Fibroblast of villous mesenchyme (primary cell): Measurements from ENCODE around the gene NOX5. TPM values are rescaled to one million over a fixed set of nuclear protein-coding genes. Genes with fewer than 3 reads are reported as not detected.

Experiments
- DNase-seq: peaks from one replicate; pipeline ENCODE4 v3.0.0-alpha.2; 2010; ENCODE audit warnings: low read depth
- H3K4me3 ChIP-seq: 2 replicates; pipeline ENCODE4 v1.5.1; 2011; ENCODE audit warnings: low read depth, mild to moderate bottlenecking, low read length
- total RNA-seq: library from RNA; depleted of rRNA; stranded (reverse); fragments of >200 nt; gene quantifications from 2 replicates; pipeline ENCODE4 v1.2.3, GENCODE V29; 2012
- TF ChIP-seq, protein P1 (sequence below): IDR thresholded peaks from 2 replicates; pipeline ENCODE4 v1.5.1; 2012; ENCODE audit warnings: low read depth, mild to moderate bottlenecking, low read length; ENCODE audit not compliant: insufficient read depth

The NOX5 gene
- total RNA-seq, 1 donor = 0.43 TPM

DNA sequence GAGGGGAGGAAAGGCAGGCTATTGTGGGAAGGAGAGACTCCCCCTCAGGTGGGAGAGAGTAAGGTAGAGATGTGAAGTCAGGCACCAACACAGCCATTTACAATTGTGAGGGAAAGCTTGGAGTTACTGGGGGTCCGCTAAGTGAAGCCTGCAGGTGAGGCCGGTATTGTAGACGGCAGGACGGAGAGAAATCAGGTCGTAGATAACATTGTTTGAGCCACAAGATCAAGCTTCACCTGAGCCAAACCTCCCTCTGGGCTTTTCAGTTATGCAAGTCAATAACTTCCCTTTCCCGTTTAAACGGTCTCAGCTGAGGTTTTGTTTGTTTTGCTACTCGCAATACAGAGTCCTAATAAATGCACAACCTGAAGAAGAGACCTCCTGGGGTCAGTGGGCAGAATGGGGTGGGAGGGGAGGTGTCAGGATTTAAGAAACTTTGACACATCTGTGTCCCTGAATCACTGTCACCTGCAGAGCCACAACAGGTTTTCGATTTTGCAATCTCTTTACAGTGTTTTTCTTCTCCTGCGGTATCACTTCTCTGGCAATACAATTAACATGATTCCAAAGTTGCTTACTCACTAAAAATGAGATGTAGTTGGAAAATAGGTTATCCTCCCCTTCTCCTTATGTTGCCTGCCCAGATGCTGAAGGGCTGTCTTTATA lies 73.9 kb downstream of the NOX5 start:
- TF ChIP-seq, protein P1, sequence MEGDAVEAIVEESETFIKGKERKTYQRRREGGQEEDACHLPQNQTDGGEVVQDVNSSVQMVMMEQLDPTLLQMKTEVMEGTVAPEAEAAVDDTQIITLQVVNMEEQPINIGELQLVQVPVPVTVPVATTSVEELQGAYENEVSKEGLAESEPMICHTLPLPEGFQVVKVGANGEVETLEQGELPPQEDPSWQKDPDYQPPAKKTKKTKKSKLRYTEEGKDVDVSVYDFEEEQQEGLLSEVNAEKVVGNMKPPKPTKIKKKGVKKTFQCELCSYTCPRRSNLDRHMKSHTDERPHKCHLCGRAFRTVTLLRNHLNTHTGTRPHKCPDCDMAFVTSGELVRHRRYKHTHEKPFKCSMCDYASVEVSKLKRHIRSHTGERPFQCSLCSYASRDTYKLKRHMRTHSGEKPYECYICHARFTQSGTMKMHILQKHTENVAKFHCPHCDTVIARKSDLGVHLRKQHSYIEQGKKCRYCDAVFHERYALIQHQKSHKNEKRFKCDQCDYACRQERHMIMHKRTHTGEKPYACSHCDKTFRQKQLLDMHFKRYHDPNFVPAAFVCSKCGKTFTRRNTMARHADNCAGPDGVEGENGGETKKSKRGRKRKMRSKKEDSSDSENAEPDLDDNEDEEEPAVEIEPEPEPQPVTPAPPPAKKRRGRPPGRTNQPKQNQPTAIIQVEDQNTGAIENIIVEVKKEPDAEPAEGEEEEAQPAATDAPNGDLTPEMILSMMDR = no peak
- no peak for DNase-seq

DNA sequence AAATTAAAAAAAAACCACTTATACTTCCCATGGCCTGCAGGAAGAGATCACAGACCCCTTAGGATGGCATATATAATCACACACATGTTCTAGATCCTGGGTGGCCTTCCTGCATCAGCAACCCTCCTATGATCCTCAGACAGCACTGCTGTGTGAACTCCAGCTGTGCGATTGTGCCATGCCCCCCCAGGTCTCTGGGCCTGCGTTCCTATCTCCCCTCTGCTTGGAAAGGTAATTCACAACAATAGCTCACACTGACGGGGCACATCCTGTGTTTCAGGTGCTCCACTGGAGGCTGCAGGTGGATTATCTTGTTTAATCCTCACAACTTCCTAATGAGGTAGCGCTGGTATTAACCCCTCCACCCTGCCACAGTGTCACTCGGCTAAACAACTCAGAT lies 74.8 kb downstream of the NOX5 start:
- TF ChIP-seq, protein P1 = no peak
- no peak for DNase-seq

More for the DNA sequence above, 73.9 kb downstream of the NOX5 start:
- H3K4me3 ChIP-seq = no peak overlapping the region

DNA sequence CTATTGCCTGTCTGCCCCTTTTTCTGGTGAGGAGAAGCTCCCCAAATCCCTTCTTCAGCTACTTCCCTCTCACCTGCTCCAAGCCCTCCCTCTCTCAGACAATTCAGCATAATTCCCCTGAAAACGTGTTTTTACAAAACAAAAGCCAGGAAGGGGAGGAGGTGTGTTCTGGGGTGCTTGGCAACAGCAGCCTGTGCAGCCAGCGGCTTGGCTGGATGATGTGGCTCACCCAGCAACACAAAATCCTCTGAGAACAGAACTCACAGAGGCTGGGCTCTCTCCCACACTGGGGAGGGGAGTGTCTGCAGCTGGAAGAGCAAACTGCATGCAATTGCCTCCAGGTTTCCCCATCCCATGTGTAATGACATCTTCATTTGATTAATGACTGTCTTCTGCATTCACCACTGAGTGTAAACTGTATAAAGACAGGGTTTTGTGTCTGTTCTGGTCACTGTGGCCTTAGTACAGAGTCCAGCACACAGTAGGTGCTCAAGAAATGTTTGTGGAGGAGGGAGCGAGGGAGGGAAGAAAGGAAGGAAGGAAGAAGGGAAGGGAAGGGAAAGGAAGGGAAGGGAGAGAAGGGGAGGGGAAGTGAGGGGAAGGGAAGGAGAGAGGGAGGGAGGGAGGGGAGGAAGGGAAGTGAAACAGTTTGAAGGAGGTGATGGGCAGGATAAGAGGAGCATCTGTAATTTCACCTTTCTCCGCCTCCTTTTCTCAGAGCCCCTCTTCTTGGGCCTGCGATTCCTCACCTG lies 75.9 kb downstream of the NOX5 start:
- H3K4me3 ChIP-seq = no peak overlapping the region
- TF ChIP-seq, protein P1 = no peak
- peak; percentile 48 for DNase-seq

More for the DNA sequence above, 74.8 kb downstream of the NOX5 start:
- no peak overlapping the region for H3K4me3 ChIP-seq

DNA sequence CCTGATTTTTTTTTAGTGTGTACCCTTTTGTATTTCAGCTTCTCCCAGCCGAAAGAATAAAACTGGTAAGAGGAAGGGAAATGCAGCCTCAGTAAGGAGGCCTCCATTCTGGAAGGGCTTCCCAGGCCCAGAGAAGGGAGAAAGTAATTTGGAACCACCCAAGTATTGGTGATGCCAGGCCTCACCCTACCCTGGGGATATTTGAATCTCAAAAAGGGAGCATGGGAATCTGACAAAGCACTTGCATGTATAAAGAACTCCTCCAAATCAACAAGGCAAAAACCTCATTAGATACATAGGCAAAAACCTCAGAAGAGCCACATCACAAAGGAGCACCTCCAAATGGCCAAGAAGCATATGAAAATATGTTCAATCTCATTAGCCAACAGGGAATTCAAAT lies 77.2 kb downstream of the NOX5 start:
- TF ChIP-seq, protein P1 = no peak
- DNase-seq = no peak
- H3K4me3 ChIP-seq = no peak overlapping the region

DNA sequence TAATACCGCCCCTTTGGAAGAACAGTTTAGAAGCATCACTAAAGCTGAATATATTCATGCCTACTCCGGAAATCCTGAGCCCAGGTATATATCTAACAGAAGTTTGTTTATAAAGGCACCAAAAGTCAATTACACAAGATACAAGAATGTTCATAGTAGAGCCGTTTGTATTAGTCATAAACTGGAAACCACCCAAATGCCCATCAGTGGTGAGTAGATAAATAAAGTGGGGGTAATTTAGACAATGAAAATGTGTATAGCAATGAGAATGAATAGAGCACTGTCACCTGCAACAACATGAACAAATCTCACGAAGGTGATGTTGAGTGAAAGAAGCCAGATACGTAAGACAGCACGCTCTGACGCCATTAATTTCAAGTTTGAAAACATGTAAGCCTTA lies 77.7 kb downstream of the NOX5 start:
- peak; percentile 33 for DNase-seq
- TF ChIP-seq, protein P1 = no peak
- H3K4me3 ChIP-seq = no peak overlapping the region

DNA sequence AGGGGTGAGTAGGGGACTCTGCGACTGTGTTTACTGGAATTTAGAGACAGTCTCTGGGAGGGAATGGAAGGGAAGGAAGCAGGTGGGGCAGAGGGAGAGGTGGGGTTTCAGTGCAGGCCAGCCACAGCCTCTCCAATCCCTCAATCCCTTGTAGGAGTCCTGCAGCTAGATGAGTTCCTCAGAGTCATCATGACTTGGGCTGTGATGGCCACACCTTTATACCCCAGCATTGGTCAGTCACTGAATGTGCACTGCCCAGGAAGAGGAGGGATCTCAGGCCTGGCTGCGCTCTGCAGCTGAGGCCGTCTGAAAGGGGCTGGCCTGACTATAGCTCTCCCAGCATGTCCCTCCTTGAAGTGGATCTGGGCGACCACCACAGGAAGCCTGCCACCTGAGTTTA lies 78.6 kb downstream of the NOX5 start:
- TF ChIP-seq, protein P1 = no peak
- H3K4me3 ChIP-seq = no peak overlapping the region
- DNase-seq = no peak
